Stimulated activated CD8-positive, alpha-beta memory T cell treated with anti-CD3 and anti-CD28 coated beads, Interleukin-2, amount 100 ng/mL, for 1 hour (primary cell): ENCODE data around the gene HBP1.
"Not testable (repeated sequence)": the region's sequence is repeated elsewhere in the genome, so short reads cannot be mapped to it uniquely, and the experiment has no call there.

ENCODE experiments used
- DNase-seq, 2 donors: peaks; one replicate each; pipeline ENCODE4 v3.0.0-alpha.2; 2020; ENCODE audit warnings: low read depth in 2 of 2

The HBP1 gene

DNA sequence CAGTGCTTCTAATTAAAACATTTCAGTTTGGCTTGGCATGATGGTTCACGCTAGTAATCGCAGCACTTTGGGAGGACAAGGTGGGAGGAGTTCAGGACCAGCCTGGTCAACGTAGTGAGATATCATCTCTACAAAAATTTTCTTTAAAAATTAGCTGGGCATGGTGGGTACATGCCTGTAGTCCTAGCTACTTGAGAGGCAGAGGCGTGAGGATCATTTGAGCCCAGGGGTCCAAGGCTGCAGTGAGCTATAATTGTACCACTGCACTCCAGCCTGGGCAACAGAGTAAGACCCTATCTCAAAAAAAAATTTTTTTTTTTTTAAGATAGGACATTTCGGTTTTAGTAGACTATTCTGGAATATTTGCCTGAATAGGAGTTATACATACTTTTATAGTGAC, 12.4 kb downstream of the HBP1 start:
- no peak for DNase-seq

GRCh38 chr7:107185716-107186115, 16.9 kb downstream of the HBP1 start:
- no peak for DNase-seq

DNA sequence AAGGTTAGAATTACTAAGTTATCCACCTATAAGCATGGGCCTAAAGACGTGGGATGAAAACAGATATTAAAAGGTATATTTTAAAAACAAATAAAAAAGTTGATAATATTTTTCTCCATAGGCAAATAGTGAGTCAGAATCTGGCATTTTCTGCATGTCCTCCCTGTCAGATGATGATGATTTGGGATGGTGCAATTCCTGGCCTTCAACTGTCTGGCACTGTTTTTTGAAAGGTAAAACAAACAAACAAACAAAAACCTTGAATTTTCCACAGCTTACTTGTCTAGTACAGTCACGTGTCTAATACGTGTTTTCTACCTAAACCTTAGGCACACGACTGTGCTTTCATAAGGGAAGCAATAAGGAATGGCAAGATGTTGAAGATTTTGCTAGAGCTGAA, 17.4 kb downstream of the HBP1 start:
- DNase-seq = no peak

- DNase-seq = no peak
These were observed 19.0 kb downstream of the HBP1 start for GRCh38 chr7:107187774-107188173.

- DNase-seq = no peak
These were observed 21.3 kb downstream of the HBP1 start for GRCh38 chr7:107190090-107190489.

DNA sequence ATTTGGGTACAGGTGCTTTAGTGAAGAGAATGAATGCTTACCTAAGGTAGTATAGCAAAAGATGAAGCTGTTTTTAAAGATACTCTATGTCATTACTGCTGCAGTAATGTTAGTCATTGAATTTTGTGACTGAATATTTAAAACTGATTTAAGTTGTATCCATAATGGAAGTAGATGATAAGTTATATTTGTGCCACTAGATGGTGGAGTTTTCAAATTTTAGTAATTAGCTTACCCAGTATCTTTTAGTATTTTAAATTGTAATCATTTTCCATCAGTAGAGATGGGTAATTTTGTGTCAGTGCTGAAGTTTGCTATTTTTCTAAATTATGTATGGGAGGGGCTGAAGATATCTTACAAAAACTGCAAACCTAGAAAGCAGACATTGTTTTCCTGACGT, 25.2 kb downstream of the HBP1 start:
- no peak for DNase-seq

- no peak for DNase-seq
These were observed 28.2 kb downstream of the HBP1 start for GRCh38 chr7:107196834-107197610.

DNA sequence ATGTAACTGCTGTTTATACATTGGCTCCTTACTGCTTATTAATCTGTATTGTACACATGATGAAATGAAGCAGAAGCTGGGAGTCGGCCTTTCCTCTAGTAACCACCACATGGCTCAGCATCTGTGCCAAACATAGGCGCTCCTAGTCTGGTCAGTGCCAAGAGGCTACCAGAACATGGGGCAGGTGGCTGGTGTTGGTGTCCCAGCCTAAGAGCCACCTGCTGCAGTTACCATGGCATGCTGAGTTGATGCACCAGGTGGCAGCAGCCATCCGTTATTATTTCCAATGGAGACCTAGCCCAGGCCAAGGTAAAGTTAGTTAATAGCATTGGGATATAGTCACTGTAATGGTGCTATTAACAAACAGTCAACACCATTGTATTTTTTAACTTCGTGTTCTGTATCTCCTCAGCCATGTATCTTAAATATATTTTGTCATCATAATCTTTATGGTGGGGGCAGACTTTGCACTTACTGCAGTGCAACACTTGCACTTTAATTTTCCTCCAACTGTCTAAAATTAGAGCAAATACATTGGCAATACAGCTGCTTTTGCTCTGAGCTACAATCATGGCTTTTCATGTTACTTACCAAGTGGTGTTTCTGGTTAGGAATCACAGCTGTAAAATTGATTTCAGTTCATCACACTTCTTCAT, 33.1 kb downstream of the HBP1 start:
- no peak for DNase-seq

- no peak for DNase-seq
These were observed 34.8 kb downstream of the HBP1 start for GRCh38 chr7:107203607-107204006.

DNA sequence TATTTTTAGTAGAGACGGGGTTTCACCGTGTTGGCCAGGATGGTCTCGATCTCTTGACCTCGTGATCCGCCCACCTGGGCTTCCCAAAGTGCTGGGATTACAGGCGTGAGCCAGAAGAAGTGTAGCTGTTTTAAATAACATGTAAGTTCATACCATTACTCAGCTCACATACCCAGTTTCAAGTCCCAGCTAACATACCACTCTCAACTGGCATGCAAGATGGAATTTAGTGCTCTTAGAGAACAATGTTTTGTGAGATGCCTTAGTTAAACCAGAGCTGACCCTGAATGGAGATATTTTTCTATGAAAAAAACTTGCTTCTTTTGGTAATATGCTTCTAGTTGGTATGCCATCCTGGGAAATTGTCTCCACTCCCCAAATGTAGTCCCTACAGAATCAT, 37.3 kb downstream of the HBP1 start:
- DNase-seq = no peak

DNA sequence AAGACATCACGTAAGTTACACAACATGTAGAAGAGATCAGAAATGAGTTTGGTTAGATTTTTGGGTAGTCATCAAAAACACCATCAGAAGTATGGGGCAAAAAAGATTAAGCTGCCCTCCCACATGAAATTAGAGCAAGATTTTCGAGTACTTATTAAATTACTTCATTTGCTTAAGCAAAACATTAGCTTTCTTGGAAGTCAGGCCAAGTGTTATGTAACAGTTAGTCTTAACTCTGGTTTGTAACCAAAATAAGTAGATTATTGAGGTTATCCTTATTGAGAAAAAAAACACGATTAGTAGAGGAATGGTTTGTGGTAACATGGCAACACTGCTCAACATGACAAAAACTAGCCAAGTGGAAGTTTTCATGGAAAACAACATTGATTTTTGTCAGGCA, 37.9 kb downstream of the HBP1 start:
- no peak for DNase-seq

DNA sequence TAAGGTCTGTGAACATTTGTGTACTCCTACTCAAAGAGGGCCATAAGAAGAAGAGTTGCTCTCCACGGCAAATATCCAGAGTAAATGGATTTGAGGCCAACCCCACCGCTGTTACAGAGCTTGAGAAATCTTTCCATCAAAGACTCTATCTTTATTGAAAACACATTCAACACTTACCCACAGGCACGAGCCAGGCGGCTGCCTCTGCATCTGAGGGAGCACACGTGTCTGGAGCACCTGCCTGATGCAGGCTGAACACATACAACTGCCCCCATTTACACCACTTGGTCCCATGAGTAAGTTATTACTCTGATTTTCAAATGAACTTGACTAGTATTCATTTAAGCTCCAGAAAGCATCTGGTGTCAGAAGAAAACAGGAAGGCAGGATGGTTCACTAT, 38.7 kb downstream of the HBP1 start:
- DNase-seq = no peak

GRCh38 chr7:107208024-107208521, 39.3 kb downstream of the HBP1 start:
- no peak for DNase-seq

DNA sequence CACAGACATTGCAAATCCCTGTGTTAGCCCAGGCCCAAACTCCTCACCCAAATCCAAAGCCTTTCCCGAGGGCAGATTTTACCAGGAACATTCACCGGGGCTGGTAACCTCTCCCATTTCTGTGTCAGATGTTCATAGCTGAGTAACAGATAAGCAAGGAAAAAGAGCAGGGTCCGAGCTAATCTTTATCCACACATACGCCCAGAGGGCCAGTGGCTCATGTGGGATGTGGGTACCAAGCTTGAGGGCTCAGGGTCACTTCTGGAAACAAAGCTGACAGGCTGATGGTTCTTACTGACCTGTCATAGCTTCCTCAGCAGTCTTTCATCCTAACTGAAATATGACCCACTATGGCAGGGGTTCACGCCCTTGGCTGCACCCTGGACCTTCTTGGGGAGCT, 39.8 kb downstream of the HBP1 start:
- no peak for DNase-seq

DNA sequence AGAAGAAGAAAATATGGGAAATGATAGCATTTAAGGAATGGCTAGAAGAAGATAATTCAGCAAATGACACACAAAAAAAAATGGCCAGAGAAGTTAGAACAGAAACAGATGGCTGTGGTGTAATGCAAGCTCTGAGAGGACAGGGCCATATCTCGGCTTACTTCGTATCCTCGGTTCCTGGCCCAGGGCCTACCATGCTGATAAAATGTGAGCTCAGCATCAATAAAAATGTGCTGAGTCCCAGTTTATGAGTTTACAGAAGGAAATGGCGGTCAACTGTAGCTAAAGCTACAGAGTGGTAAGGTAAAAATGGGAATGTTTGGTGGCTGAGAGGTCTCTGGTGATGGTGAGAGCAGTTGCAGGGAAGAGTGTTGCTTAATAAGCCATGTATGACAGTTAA, 40.8 kb downstream of the HBP1 start:
- no peak for DNase-seq

DNA sequence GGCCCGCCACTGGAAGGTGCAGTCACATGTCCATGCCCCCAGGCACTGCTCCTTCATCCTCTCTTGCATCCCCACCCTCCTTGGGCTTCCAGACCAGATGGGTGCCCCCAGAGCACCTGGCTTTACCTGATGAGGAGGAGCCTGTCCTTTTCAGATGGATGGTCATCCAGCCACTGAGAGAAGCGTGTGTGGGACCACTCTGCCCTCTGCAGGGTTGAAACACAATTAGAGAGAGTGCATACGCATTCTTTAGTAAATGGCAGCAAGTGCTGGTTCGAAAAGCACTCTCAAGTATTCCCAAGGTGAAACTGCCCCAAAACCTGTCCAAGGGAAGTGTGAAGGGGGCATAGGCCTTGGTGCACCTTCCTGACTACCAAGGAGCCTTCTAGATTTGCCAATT, 41.6 kb downstream of the HBP1 start:
- DNase-seq = no peak

- no peak for DNase-seq
These were observed 43.9 kb downstream of the HBP1 start for GRCh38 chr7:107212725-107213124.

GRCh38 chr7:107213193-107213788, 44.5 kb downstream of the HBP1 start:
- no peak for DNase-seq

DNA sequence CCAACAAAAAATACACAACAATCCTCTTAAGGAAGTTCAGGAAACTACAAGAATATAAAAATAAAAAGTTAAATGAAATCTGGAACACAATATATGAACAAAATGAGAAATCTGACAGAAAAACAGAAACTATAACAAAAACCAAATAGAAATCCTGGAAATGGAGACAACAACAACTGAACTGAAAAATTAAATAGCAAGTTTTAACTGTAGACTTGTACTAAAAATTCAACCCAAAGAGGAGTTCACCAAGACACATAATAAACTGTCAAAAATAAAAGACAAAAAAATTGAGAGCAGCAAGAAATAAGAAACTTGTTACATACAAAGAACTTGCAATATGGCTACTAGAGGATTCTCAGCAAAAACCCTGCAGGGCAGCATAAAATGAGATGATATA, 45.1 kb downstream of the HBP1 start:
- DNase-seq = no peak

- no peak for DNase-seq
These were observed 50.9 kb downstream of the HBP1 start for GRCh38 chr7:107219563-107220244.

- DNase-seq = no peak
These were observed 51.6 kb downstream of the HBP1 start for GRCh38 chr7:107220356-107220755.

DNA sequence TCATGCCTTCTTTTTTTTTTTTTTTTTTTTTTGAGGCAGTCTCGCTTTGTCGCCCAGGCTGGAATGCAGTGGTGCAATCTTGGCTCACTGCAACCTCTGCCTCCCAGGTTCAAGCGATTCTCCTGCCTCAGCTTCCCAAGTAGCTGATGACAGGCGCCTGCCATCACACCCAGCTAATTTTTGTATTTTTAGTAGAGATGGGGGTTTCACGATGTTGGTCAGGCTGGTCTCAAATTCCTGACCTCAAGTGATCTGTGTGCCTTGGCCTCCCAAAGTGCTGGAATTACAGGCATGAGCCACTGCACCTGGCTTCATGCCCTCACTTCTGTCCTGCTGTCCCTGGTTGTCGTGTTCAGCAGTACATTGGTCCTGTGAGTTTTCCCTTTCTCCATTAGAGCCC, 52.0 kb downstream of the HBP1 start:
- DNase-seq = not testable (repeated sequence)
